GM12891 (cell line): ENCODE data around the gene KIAA1614.

ENCODE experiments used
- PAX5 ChIP-seq: IDR thresholded peaks from 2 replicates; pipeline ENCODE4 v1.6.1; 2011; ENCODE audit warnings: low read length, moderate library complexity, mild to moderate bottlenecking; ENCODE audit not compliant: insufficient read depth, severe bottlenecking
- POLR2A ChIP-seq: IDR thresholded peaks from 2 replicates; pipeline ENCODE4 v1.6.1; 2011; ENCODE audit warnings: low read depth, low read length, control low read depth
- POLR2AphosphoS5 ChIP-seq: IDR thresholded peaks from 2 replicates; pipeline ENCODE4 v1.6.1; 2011; ENCODE audit warnings: low read depth, low read length, control low read depth
- POU2F2 ChIP-seq: IDR thresholded peaks from 2 replicates; pipeline ENCODE4 v1.6.1; 2011; ENCODE audit warnings: low read depth, mild to moderate bottlenecking, control low read depth, low read length, moderate library complexity
- SPI1 ChIP-seq: IDR thresholded peaks from 2 replicates; pipeline ENCODE4 v1.6.1; 2011; ENCODE audit warnings: low read depth, low read length, control low read depth
- TAF1 ChIP-seq: IDR thresholded peaks from 2 replicates; pipeline ENCODE4 v1.6.1; 2011; ENCODE audit warnings: low read depth, low read length, control low read depth

DNA sequence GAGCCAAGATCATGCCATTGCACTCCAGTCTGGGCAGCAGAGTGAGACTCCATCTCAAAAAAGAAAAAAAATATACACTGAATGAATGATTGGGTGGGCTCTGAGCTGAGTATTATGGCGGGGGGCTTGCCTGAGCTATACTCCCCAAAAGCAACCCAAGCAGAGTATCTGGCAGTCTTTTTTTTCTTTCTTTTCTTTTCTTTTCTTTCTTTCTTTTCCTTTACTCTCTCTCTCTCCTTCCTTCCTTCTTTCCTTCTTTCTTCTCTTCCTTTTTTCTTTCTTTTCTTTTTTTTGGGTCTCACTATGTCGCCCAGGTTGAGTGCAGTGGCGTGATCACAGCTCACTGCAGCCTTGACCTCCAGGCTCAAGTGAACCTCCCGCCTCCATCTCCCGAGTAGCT is 27.7 kb downstream of the KIAA1614 start:
- TF ChIP-seq POLR2A (no peak), POLR2AphosphoS5 (no peak), TAF1 (no peak), SPI1 (no peak), PAX5 (no peak), POU2F2 (no peak)
